H1 (cell line): ENCODE measurements around the gene TBC1D32. TPM values are rescaled to one million over a fixed set of nuclear protein-coding genes. Genes with fewer than 3 reads are reported as not detected.

Source experiments
- CTCF ChIA-PET: fragments of 300-600 bp; sonication (Branson Sonifier 250); formaldehyde crosslinking; loops from one replicate; lab custom pipeline; 2021; ENCODE audit not compliant: partially characterized antibody; lab: Charles Lee
- POLR2A ChIA-PET: fragments of 300-600 bp; sonication (Branson Sonifier 250); formaldehyde crosslinking; loops from one replicate; lab custom pipeline; 2021; ENCODE audit warnings: inconsistent platforms; ENCODE audit not compliant: partially characterized antibody; lab: Charles Lee
- DNase-seq, 2 experiments: peaks; one replicate each; pipeline versions ENCODE4 v3.0.0 to v3.0.0-alpha.2; 2010 to 2022; ENCODE audit warnings: low spot score in 2 of 2, low read depth in 1 of 2, mixed read lengths in 1 of 2
- FAIRE-seq: peaks from 2 replicates; lab custom pipeline; 2011; peaks lifted over from hg19 to GRCh38; lab: Jason Lieb, UNC
- H2AFZ ChIP-seq: 2 replicates; pipeline ENCODE4 v1.8.1; 2012; ENCODE audit warnings: low read length, inconsistent platforms
- H2AK5ac ChIP-seq: 2 replicates; pipeline ENCODE4 v1.6.1; 2013; ENCODE audit warnings: low read depth, low read length
- H2BK120ac ChIP-seq: replicated peaks from 2 replicates; pipeline ENCODE3; 2013; ENCODE audit warnings: low read depth, low read length, inconsistent platforms
- H2BK12ac ChIP-seq: 2 replicates; pipeline ENCODE4 v1.6.1; 2013; ENCODE audit warnings: low read depth, low read length
- H2BK15ac ChIP-seq: 2 replicates; pipeline ENCODE4 v1.6.1; 2013; ENCODE audit warnings: low read length
- H2BK20ac ChIP-seq: 2 replicates; pipeline ENCODE4 v1.6.1; 2013; ENCODE audit warnings: low read length
- H2BK5ac ChIP-seq: 2 replicates; pipeline ENCODE4 v1.6.1; 2013; ENCODE audit warnings: low read depth, low read length
- H3K14ac ChIP-seq: 2 replicates; pipeline ENCODE4 v1.6.1; 2013; ENCODE audit warnings: inconsistent platforms; ENCODE audit not compliant: insufficient read length
- H3K18ac ChIP-seq: 2 replicates; pipeline ENCODE4 v1.6.1; 2013; ENCODE audit warnings: low read length; ENCODE audit errors: extremely low read depth
- H3K23ac ChIP-seq: 2 replicates; pipeline ENCODE4 v1.6.1; 2013; ENCODE audit warnings: inconsistent platforms; ENCODE audit not compliant: insufficient read length
- H3K23me2 ChIP-seq: 2 replicates; pipeline ENCODE4 v1.6.1; 2013; ENCODE audit warnings: low read depth, low read length
- H3K27ac ChIP-seq: 2 replicates; pipeline ENCODE4 v1.6.1; 2011; ENCODE audit warnings: low read depth, low read length, inconsistent platforms
- H3K27me3 ChIP-seq, 4 experiments: replicated peaks in 1 of 4; 1 replicate in 1 of 4; 2 replicates in 3 of 4; pipeline versions ENCODE4 v1.6.1 to v1.8.1; 2011 to 2013; ENCODE audit warnings: low read length in 3 of 4, mild to moderate bottlenecking in 3 of 4, inconsistent platforms in 2 of 4, mixed read lengths in 2 of 4, moderate library complexity in 1 of 4; ENCODE audit not compliant: control insufficient read depth in 3 of 4, insufficient read depth in 3 of 4; ENCODE audit errors: extremely low read depth in 1 of 4
- H3K36me3 ChIP-seq, 4 experiments: 2 replicates each; pipeline versions ENCODE4 v1.6.1 to v1.8.1; 2011 to 2013; ENCODE audit warnings: mild to moderate bottlenecking in 4 of 4, low read length in 3 of 4, moderate library complexity in 2 of 4, control low read depth in 1 of 4, inconsistent platforms in 1 of 4; ENCODE audit not compliant: insufficient read depth in 4 of 4, control insufficient read depth in 2 of 4
- H3K4ac ChIP-seq: replicated peaks from 2 replicates; pipeline ENCODE3; 2013; ENCODE audit warnings: low read length, low read depth, mixed read lengths, inconsistent platforms; ENCODE audit not compliant: insufficient read length
- H3K4me1 ChIP-seq, 4 experiments: replicated peaks in 1 of 4; 1 replicate in 1 of 4; 2 replicates in 3 of 4; pipeline versions ENCODE4 v1.6.1 to v1.8.1; 2011 to 2013; ENCODE audit warnings: low read length in 3 of 4, inconsistent platforms in 2 of 4, mixed read lengths in 1 of 4; ENCODE audit not compliant: insufficient read depth in 4 of 4, control insufficient read depth in 3 of 4
- H3K4me2 ChIP-seq, 2 experiments: 2 replicates each; pipeline versions ENCODE4 v1.6.1 to v1.8.1; 2011 to 2013; ENCODE audit warnings: low read depth in 2 of 2, low read length in 2 of 2, control low read depth in 1 of 2, inconsistent platforms in 1 of 2, mild to moderate bottlenecking in 1 of 2; ENCODE audit not compliant: insufficient read depth in 1 of 2
- H3K4me3 ChIP-seq, 4 experiments: fragments of 200-600, 300-600 bp in 1 of 4; sonication (generic), shearing (Covaris generic), sonication (Bioruptor Twin) in 1 of 4; 2 replicates each; pipeline versions ENCODE4 v1.5.1 to v1.8.1; 2011 to 2016; ENCODE audit warnings: low read length in 4 of 4, low read depth in 3 of 4, control low read depth in 2 of 4, inconsistent platforms in 2 of 4, mild to moderate bottlenecking in 2 of 4, mixed read lengths in 1 of 4, moderate library complexity in 1 of 4; ENCODE audit not compliant: insufficient read depth in 2 of 4; ENCODE audit errors: extremely low read depth in 1 of 4
- H3K56ac ChIP-seq: replicated peaks from 2 replicates; pipeline ENCODE3; 2013; ENCODE audit warnings: low read depth, mild to moderate bottlenecking, mixed read lengths, low read length, inconsistent platforms; ENCODE audit not compliant: insufficient read length
- H3K79me1 ChIP-seq: 2 replicates; pipeline ENCODE4 v1.6.1; 2013; ENCODE audit warnings: low read depth, low read length, control low read depth
- H3K79me2 ChIP-seq, 2 experiments: 2 replicates each; pipeline versions ENCODE4 v1.6.1 to v1.8.1; 2012 to 2013; ENCODE audit warnings: low read length in 2 of 2, mild to moderate bottlenecking in 2 of 2, inconsistent platforms in 1 of 2; ENCODE audit not compliant: insufficient read depth in 2 of 2, control insufficient read depth in 1 of 2
- H3K9ac ChIP-seq, 4 experiments: replicated peaks in 1 of 4; 1 replicate in 1 of 4; 2 replicates in 3 of 4; pipeline versions ENCODE4 v1.6.1 to v1.8.1; 2011 to 2013; ENCODE audit warnings: low read depth in 3 of 4, low read length in 3 of 4, control low read depth in 2 of 4, mild to moderate bottlenecking in 2 of 4, moderate library complexity in 2 of 4, inconsistent platforms in 1 of 4; ENCODE audit errors: extremely low read depth in 1 of 4
- H3K9me3 ChIP-seq, 2 experiments: 2 replicates each; pipeline versions ENCODE4 v1.6.1 to v1.8.1; 2012 to 2013; ENCODE audit warnings: mild to moderate bottlenecking in 2 of 2, moderate library complexity in 2 of 2, control low read depth in 1 of 2, inconsistent platforms in 1 of 2, low read depth in 1 of 2, low read length in 1 of 2, mixed read lengths in 1 of 2; ENCODE audit not compliant: insufficient read depth in 2 of 2
- H4K20me1 ChIP-seq, 2 experiments: replicated peaks in 1 of 2; 2 replicates each; pipeline versions ENCODE3 to v1.8.1; 2011 to 2013; ENCODE audit warnings: inconsistent platforms in 2 of 2, low read length in 2 of 2, mild to moderate bottlenecking in 1 of 2; ENCODE audit not compliant: insufficient read depth in 2 of 2, control insufficient read depth in 1 of 2
- H4K5ac ChIP-seq: 2 replicates; pipeline ENCODE4 v1.6.1; 2013; ENCODE audit warnings: low read length, low read depth, mixed read lengths, inconsistent platforms; ENCODE audit not compliant: insufficient read length
- H4K8ac ChIP-seq: 2 replicates; pipeline ENCODE4 v1.8.0; 2013; ENCODE audit warnings: mild to moderate bottlenecking, moderate library complexity, low read length, inconsistent platforms; ENCODE audit not compliant: insufficient read depth; ENCODE audit errors: extremely low read depth
- H4K91ac ChIP-seq: replicated peaks from 2 replicates; pipeline ENCODE3; 2013; ENCODE audit warnings: low read length, mixed read lengths, inconsistent platforms; ENCODE audit not compliant: insufficient read length
- BCL11A ChIP-seq, 2 experiments: IDR thresholded peaks; one replicate each; pipeline ENCODE4 v1.6.1; 2011; ENCODE audit warnings: low read depth in 2 of 2, low read length in 2 of 2, mild to moderate bottlenecking in 2 of 2
- CBX8 ChIP-seq: fragments of 300-800, 300-1000 bp; sonication (generic); IDR thresholded peaks from 2 replicates; pipeline ENCODE4 v1.7.1; 2016; ENCODE audit warnings: low read depth, low read length, borderline replicate concordance
- FOSL1 ChIP-seq: IDR thresholded peaks from 2 replicates; pipeline ENCODE4 v1.6.1; 2011; ENCODE audit warnings: mild to moderate bottlenecking, low read depth, low read length, moderate library complexity; ENCODE audit not compliant: insufficient read depth
- JUN ChIP-seq: IDR thresholded peaks from 2 replicates; pipeline ENCODE4 v1.6.1; 2011; ENCODE audit warnings: low read depth, mild to moderate bottlenecking, improper control_type of control experiment, low read length
- KDM4A ChIP-seq: IDR thresholded peaks from one replicate; pipeline ENCODE4 v1.7.1; 2012; ENCODE audit warnings: low read depth, mild to moderate bottlenecking, moderate library complexity, low read length, inconsistent platforms; ENCODE audit not compliant: severe bottlenecking
- PHF8 ChIP-seq: fragments of 200-600 bp; sonication (generic); conservative IDR thresholded peaks from 2 replicates; pipeline ENCODE4 v1.7.1; 2012; ENCODE audit warnings: low read depth, mild to moderate bottlenecking, inconsistent platforms, low read length, moderate library complexity
- RFX5 ChIP-seq: IDR thresholded peaks from 2 replicates; pipeline ENCODE4 v1.6.1; 2011; ENCODE audit warnings: low read depth, low read length, improper control_type of control experiment, borderline replicate concordance
- TBP ChIP-seq: IDR thresholded peaks from 2 replicates; pipeline ENCODE4 v1.6.1; 2011; ENCODE audit warnings: low read depth, low read length, improper control_type of control experiment
- YY1 ChIP-seq: IDR thresholded peaks from 2 replicates; pipeline ENCODE4 v1.6.1; 2011; ENCODE audit warnings: low read depth, mild to moderate bottlenecking, low read length
- whole genome bisulfite sequencing, 2 experiments: shearing (Covaris generic) in 1 of 2; methylation state at CpG; one replicate each; pipeline versions ENCODE4 v1.1.6 to v1.1.7; 2013 to 2015; ENCODE audit warnings: low lambda C conversion rate in 2 of 2, mixed read lengths in 2 of 2, inconsistent platforms in 1 of 2, low coverage in 1 of 2, missing lambda C conversion rate in 1 of 2; ENCODE audit not compliant: insufficient replicate concordance in 2 of 2, insufficient coverage in 1 of 2, insufficient read length in 1 of 2; ENCODE audit errors: extremely low coverage in 1 of 2, missing lambda C conversion rate in 1 of 2; 5-methylcytosine and 5-hydroxymethylcytosine counted together
- polyA plus RNA-seq, 7 experiments: library from polyadenylated mRNA; depleted of rRNA in 3 of 7; stranded (reverse) in 5 of 7; unstranded in 2 of 7; fragments of >200 nt in 5 of 7; fragments of 200-250 nt in 2 of 7; gene quantifications; 1 replicate in 5 of 7; 2 replicates in 1 of 7; 4 replicates in 1 of 7; pipeline versions ENCODE4 v1.2.1 to v1.2.3, GENCODE V29; 2011 to 2013; ENCODE audit warnings: missing spikeins in 2 of 7, mixed read lengths in 2 of 7
- total RNA-seq: library from RNA; stranded (reverse); fragmentation: NEBNext Ultra II Directional; extraction: Animal tissue kit (Norgen Biotek cat#: 25700); gene quantifications from 2 replicates; pipeline ENCODE4 v1.2.1, GENCODE V29; 2021
- TF ChIP-seq, protein P1 (sequence below): IDR thresholded peaks from 2 replicates; pipeline ENCODE4 v1.6.1; 2011; ENCODE audit warnings: low read length, improper control_type of control experiment
- TF ChIP-seq, protein P2 (sequence below): IDR thresholded peaks from 2 replicates; pipeline ENCODE4 v1.6.1; 2012; ENCODE audit warnings: inconsistent platforms

Gene TBC1D32
- total and polyA plus RNA-seq, 2 of the 8 experiments (the other 6 are each of a cell fraction or from before 2014, with no cell fraction given), result 5.3 to 7.1 TPM

DNA sequence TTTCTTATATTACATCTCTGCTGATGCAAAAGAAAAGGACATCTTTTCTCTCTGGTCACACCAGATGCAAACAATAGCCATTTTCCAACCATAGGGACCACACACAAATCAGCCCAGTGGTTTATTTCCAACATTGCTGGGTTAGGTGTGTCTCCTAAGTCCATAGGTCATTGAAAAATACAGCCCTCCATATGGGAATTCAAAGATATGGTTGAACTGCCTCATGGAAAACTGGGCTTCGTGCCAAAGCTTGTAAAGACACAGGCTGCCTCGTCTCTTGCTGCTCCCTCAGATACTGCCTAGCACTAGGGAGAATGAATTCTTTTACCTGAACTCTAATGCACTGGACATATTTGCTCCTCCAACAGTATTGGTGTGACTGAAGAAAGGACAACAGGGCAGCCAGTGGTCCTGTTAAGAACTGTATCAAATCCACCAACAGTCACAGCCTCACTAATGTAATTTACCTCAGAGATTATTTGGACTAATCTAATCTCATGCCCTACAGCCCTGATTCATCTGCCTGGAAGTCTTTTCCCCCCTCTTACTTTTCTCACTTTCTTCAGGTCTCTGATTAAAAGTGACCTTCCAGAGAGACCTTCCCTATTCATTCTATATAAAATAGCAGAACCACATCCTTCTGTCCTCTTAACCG is 48.3 kb upstream of the TBC1D32 start:
- WGBS, 2 experiments, result 97% methylated on average over 3 of the region's 3 CpGs; no CpG with 5 or more reads in 1 of the 2 experiments
- no peak for FAIRE-seq
- TF ChIP-seq BCL11A (IDR thresholded peaks at IDR 0.05; ENCODE audit: low read depth in 2 of 2, low read length in 2 of 2) (no peak), FOSL1 (no peak), JUN (no peak), PHF8 (no peak), TBP (no peak), CBX8 (no peak), KDM4A (no peak), YY1 (no peak), RFX5 (no peak)
- TF ChIP-seq, protein P1, sequence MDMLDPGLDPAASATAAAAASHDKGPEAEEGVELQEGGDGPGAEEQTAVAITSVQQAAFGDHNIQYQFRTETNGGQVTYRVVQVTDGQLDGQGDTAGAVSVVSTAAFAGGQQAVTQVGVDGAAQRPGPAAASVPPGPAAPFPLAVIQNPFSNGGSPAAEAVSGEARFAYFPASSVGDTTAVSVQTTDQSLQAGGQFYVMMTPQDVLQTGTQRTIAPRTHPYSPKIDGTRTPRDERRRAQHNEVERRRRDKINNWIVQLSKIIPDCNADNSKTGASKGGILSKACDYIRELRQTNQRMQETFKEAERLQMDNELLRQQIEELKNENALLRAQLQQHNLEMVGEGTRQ, result no peak
- TF ChIP-seq, protein P2, sequence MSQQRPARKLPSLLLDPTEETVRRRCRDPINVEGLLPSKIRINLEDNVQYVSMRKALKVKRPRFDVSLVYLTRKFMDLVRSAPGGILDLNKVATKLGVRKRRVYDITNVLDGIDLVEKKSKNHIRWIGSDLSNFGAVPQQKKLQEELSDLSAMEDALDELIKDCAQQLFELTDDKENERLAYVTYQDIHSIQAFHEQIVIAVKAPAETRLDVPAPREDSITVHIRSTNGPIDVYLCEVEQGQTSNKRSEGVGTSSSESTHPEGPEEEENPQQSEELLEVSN, result no peak

More for the DNA sequence above, 48.3 kb upstream of the TBC1D32 start:
- Histone ChIP-seq H4K5ac (no peak overlapping the region), H3K56ac (no peak overlapping the region), H4K20me1 (no peaks in the 10 kb centered on the region), H4K8ac (no peak overlapping the region), H2BK120ac (no peak overlapping the region), H3K14ac (no peak overlapping the region), H4K91ac (no peak overlapping the region), H3K9me3 (no peaks in the 10 kb centered on the region), H2AFZ (no peak overlapping the region), H2BK5ac (no peak overlapping the region), H3K23ac (no peak overlapping the region), H2BK15ac (no peak overlapping the region), H3K9ac (no peak overlapping the region), H2BK12ac (no peak overlapping the region), H2AK5ac (no peak overlapping the region), H3K4me3 (no peak overlapping the region), H3K79me2 (no peaks in the 10 kb centered on the region), H3K4ac (no peak overlapping the region), H3K23me2 (no peaks in the 10 kb centered on the region), H3K79me1 (no peaks in the 10 kb centered on the region), H2BK20ac (no peak overlapping the region), H3K27ac (no peak overlapping the region), H3K18ac (no peak overlapping the region), H3K4me2 (no peak overlapping the region), H3K27me3 (no peaks in the 10 kb centered on the region), H3K4me1 (no peaks in the 10 kb centered on the region), H3K36me3 (no peaks in the 10 kb centered on the region)
- no peak for DNase-seq
- CTCF ChIA-PET, result no interaction called here
- POLR2A ChIA-PET, result no interaction called here
